HT-29 (cell line): ENCODE results near the gene FNDC7. TPM values are rescaled to one million over a fixed set of nuclear protein-coding genes. Genes with fewer than 3 reads are reported as not detected.
A peak's percentile ranks its signal among the peaks of the same experiment; 100 is the strongest.
"Not testable (repeated sequence)": the region's sequence is repeated elsewhere in the genome, so short reads cannot be mapped to it uniquely, and the experiment has no call there.

Experiments used
- DNase-seq: peaks from one replicate; pipeline ENCODE4 v3.0.0-alpha.2; 2015; ENCODE audit warnings: low spot score
- total RNA-seq: library from RNA; depleted of rRNA; stranded (reverse); fragments of >200 nt; shearing (Covaris generic); gene quantifications from 2 replicates; pipeline ENCODE4 v1.2.3, GENCODE V29; 2014

FNDC7 gene
- total RNA-seq, 1 experiment from 2014 or later: not detected

- DNase-seq: no peak
These were observed 29.5 kb downstream of the FNDC7 start for GRCh38 chr1:108742253-108742652.

DNA sequence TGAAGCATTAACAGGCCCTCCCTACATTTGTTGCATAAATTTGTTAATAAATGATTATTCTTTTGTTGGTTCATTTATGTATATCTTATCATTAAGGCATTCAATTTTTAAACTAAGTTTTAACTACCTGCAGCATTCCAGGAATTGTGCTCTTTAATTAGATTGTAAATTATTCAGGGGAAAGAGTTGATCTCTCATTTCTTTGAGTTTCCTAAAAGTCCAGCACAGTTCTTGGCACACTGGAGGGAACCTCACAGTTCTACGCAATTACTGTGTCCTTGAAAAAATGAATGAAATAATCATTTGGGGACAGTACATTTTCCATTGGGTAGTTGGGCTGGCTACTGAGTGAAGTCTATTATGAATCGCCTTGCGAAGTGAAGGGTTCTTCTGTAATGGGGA lies 33.3 kb downstream of the FNDC7 start:
- DNase-seq: no peak

- peak; percentile 98 for DNase-seq
These were observed 33.9 kb downstream of the FNDC7 start, which contains the start of gene STXBP3 for GRCh38 chr1:108746382-108747170. Gene STXBP3 (plus strand): TSS chr1:108746674. CDS start chr1:108746738, 64 bp downstream.

DNA sequence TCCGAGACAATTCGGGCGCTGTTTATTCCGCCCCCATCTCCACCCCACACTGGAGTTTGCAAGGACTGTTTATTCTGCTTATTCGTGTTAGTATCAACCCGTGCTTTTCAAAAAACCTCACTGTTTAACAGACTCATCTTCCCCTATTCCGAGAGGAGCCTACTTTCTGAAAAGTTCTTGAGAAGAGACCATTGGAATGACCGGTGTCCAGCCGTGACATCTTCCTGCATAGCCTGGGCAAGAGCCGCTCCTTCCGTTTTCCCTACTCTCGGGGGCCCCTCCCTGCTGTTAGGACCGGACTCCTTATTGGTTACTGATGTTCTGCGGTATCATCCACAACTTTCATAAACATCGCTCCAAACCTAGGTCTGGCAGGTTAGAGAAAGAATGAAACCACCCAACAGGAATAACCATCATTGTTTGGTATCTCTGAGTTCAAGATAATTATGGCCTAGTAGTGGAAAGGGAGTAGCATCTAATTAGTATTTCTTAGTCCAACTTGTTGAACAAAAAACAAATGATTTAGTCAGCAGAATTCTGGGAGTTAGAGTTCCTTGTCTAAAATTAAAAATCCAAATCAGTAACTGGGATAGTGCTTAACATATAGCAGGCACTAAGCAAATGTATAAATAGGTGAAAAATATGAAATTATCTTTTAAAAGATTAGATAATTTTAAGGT lies 34.6 kb downstream of the FNDC7 start:
- peak; percentile 82 for DNase-seq

GRCh38 chr1:108747898-108748297 lies 35.2 kb downstream of the FNDC7 start:
- DNase-seq: no peak

GRCh38 chr1:108749081-108749480 lies 36.4 kb downstream of the FNDC7 start:
- DNase-seq: no peak

GRCh38 chr1:108750476-108751181 lies 37.9 kb downstream of the FNDC7 start:
- DNase-seq: no peak

DNA sequence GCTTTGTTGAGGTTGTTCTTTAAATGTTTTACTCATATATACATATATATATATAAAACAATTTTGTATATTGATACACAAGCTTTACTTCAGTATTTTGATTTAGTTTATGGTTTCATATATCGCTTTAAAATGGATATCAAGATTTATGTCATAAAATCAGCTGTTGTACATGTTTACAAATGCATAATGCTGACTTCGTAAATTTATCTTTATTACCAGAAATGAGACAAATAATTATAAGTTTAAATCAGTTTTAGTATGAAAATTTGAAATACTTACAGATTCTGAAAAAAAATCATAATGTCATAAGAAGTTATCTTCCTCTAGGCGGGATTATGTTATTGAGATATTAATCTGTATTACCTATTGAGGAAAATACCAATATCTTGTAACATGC lies 40.7 kb downstream of the FNDC7 start:
- DNase-seq: no peak

DNA sequence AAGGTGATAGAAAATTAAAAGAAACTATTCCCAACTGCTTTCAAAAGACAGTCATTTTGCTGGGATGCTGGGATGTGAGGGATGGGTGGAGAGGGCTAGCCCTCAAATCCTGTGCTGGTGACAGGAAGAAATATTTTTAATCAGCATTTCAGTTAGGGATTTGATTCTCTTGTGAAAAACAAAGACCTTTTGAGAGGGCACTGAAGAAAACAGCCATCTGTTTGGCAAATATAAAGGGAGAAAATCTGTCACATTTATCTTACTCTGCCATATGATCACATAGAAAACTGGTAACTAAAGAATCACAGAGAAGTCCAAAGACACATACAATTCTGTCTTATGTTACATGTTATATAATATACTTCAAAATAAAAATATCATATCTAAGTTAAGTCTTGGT lies 46.1 kb downstream of the FNDC7 start:
- no peak for DNase-seq

DNA sequence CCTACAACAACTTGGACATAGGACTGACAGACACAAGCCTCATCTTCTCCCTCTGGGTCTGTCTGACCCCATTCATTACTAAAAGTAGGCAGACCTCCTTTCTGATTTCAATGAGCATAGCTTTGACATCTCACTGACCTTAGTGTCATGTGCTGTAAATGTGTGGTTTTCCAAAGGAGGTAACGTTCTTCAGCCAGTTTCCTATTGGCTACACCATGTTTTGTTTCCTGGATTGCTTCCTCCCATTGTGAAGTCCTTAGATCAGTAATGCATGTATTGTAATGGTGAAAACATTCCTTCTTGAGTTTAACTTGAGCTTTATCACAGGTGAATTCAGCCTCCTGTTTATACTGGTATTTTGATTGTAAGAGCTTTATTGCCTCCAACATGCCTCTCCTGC lies 54.4 kb downstream of the FNDC7 start:
- no peak for DNase-seq

GRCh38 chr1:108767708-108768107 lies 55.0 kb downstream of the FNDC7 start:
- DNase-seq: no peak

- no peak for DNase-seq
These were observed 65.1 kb downstream of the FNDC7 start for GRCh38 chr1:108777839-108778238.

DNA sequence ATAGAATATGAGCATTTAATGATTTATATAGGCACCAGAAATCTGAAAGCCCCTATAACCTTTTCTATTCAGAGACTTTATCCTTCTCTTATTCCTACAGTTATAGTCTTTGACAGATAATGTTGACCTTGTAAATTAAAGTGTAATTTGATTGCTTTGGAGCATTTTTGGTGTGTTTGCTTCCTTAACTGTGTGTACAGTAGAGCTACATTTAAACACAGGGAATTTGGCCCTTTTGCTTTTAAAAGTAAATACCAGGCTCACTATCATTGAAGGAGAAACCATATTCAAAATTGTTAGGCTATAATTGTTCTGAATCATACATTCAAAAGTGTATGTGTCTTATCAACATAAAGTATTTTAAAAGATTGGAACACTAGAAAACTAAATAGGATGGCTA lies 66.7 kb downstream of the FNDC7 start:
- DNase-seq: no peak

DNA sequence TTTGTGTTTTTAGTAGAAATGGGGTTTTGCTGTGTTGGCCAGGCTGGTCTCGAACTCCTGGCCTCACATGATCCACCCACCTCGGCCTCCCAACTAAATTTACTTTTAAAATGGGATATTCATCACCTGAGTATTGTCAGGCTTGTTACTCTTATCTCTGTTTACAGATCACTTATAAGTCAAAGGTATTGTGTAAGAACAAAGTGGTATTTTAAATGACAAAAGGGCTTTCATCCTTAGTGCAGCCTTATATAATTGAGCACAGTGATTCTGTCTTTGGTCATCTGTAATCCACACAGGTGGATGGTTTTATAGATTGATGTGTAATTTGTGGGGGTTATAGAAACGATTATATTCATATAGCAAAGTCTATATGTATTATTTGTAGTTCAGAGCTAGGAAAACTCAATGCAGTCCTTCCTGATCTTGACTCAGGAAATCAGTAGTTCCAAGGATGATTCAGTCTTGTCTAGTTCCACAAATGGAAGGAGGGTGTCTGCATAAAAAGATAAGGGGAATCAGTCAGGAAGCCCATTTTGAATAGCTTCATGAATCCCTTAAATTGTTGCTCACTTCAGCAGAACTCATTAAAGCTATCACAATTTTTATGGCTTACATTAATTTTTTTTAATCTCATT lies 68.3 kb downstream of the FNDC7 start:
- no peak for DNase-seq

DNA sequence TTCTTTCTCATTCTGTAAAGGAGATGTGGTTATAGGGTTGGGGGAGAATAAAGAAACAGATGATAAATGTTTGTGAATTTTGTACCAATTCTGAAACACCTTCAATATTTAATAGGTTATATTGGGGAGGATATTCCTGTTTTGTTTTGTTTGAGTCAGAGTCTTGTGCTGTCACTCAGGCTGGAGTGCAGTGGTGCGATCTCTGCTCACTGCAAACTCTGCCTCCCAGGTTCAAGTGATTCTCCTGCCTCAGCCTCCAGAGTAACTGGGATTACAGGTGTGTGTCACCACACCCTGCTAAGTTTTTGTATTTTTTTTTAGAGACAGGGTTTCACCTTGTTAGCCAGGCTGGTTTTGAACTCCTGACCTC lies 68.9 kb downstream of the FNDC7 start:
- DNase-seq: not testable (repeated sequence)

GRCh38 chr1:108785264-108785663 lies 72.6 kb downstream of the FNDC7 start:
- DNase-seq: no peak

GRCh38 chr1:108785880-108786279 lies 73.2 kb downstream of the FNDC7 start:
- DNase-seq: no peak

GRCh38 chr1:108791790-108792189 lies 79.1 kb downstream of the FNDC7 start:
- no peak for DNase-seq
